Endothelial cell (in vitro differentiated cells): ENCODE measurements around the gene DPYD. TPM values are rescaled to one million over a fixed set of nuclear protein-coding genes. Genes with fewer than 3 reads are reported as not detected.

Experiments used
- DNase-seq: peaks from one replicate; pipeline ENCODE4 v3.0.0; 2021; ENCODE audit warnings: low spot score
- H3K27ac Mint-ChIP-seq: one replicate; pipeline ENCODE4 v1.8.0; 2021; ENCODE audit warnings: mixed read lengths, inconsistent platforms; ENCODE audit not compliant: unreplicated experiment
- H3K27me3 Mint-ChIP-seq: one replicate; pipeline ENCODE4 v1.8.0; 2021; ENCODE audit warnings: mild to moderate bottlenecking, moderate library complexity, mixed read lengths, inconsistent platforms; ENCODE audit not compliant: unreplicated experiment
- H3K36me3 Mint-ChIP-seq: one replicate; pipeline ENCODE4 v1.8.0; 2021; ENCODE audit warnings: mild to moderate bottlenecking, low read depth, mixed read lengths, inconsistent platforms; ENCODE audit not compliant: unreplicated experiment
- H3K4me1 Mint-ChIP-seq: one replicate; pipeline ENCODE4 v1.8.0; 2021; ENCODE audit warnings: mild to moderate bottlenecking, mixed read lengths, inconsistent platforms; ENCODE audit not compliant: unreplicated experiment
- H3K4me3 Mint-ChIP-seq: one replicate; pipeline ENCODE4 v1.8.0; 2021; ENCODE audit warnings: mild to moderate bottlenecking, mixed read lengths, inconsistent platforms; ENCODE audit not compliant: unreplicated experiment
- H3K9me3 Mint-ChIP-seq: one replicate; pipeline ENCODE4 v1.8.0; 2021; ENCODE audit warnings: mixed read lengths, inconsistent platforms; ENCODE audit not compliant: unreplicated experiment
- total RNA-seq: library from RNA; stranded (reverse); fragmentation: NEBNext Ultra II Directional; extraction: Animal tissue kit (Norgen Biotek cat#: 25700); gene quantifications from one replicate; pipeline ENCODE4 v1.2.1, GENCODE V29; 2021; ENCODE audit not compliant: unreplicated experiment
- TF ChIP-seq, protein P1 (sequence below): fragments of 200-600 bp; sonication (generic); IDR thresholded peaks from one replicate; pipeline ENCODE4 v1.5.0; 2021; ENCODE audit warnings: antibody characterized with exemption; ENCODE audit not compliant: unreplicated experiment

The DPYD gene
- total RNA-seq, 1 donor from 2014 or later = 3.4 TPM

DNA sequence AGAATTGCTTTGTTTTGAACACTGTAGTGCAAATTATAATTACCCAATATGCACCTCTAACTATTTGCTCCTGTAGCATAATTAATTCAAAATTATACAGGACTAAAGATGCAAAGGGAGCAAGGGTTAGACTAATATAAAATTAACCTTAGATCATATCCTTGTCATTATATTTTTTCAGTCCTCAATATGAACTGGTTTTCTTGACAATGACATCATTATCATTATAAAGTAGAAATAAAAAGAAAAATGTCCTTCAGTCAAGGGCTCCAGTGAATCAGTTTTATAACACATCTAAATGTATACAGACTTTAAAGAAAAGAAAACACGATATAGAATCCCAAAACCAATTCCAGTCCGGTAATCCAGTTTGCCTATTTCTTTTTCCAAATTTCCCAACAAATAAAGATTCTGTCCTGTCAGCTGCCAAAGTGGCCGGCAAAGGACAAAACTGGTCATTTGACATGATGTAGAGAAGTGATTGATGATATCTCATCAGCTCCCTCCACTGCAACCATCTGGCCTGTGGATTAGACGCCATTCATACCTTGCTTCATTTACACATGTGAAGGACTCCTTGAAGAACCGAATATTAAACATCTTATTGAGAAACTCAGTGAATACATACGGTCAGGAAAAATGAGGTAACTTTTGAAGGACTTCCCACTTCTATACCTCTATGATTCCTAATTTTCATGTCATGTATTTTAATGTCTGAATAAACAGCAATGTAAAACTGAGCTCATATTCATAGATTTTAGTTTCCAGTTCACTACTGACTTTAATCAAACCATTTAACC lies 15.5 kb downstream of the DPYD start:
- no peak overlapping the region for H3K4me3 Mint-ChIP-seq
- TF ChIP-seq, protein P1, sequence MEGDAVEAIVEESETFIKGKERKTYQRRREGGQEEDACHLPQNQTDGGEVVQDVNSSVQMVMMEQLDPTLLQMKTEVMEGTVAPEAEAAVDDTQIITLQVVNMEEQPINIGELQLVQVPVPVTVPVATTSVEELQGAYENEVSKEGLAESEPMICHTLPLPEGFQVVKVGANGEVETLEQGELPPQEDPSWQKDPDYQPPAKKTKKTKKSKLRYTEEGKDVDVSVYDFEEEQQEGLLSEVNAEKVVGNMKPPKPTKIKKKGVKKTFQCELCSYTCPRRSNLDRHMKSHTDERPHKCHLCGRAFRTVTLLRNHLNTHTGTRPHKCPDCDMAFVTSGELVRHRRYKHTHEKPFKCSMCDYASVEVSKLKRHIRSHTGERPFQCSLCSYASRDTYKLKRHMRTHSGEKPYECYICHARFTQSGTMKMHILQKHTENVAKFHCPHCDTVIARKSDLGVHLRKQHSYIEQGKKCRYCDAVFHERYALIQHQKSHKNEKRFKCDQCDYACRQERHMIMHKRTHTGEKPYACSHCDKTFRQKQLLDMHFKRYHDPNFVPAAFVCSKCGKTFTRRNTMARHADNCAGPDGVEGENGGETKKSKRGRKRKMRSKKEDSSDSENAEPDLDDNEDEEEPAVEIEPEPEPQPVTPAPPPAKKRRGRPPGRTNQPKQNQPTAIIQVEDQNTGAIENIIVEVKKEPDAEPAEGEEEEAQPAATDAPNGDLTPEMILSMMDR = no peak
- H3K9me3 Mint-ChIP-seq = no peaks in the 10 kb centered on the region
- H3K36me3 Mint-ChIP-seq = no peaks in the 10 kb centered on the region
- peaks cover 4% of the 10 kb centered on the region for H3K4me1 Mint-ChIP-seq
- H3K27ac Mint-ChIP-seq = no peak overlapping the region
- no peaks in the 10 kb centered on the region for H3K27me3 Mint-ChIP-seq
- no peak for DNase-seq

DNA sequence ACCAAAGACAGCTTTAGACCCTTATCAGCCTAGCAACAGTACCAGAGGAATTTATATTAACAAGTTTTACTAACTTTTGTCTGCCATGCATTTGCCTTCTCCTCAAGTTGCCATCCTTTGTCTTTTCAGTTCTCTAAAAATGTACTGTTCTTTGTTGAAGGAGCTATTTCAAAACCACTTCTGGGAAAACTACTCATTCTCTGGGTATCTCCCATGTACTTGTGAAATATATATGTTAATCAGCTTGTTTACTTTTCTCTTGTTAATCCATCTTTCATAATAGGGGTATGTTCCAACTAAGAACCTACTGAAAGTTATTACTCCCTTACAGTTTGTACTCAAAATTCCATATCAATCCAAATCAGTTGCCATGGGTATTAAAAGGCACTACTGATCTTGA lies 16.3 kb downstream of the DPYD start:
- H3K4me1 Mint-ChIP-seq = peaks cover 4% of the 10 kb centered on the region
- H3K9me3 Mint-ChIP-seq = no peaks in the 10 kb centered on the region
- H3K4me3 Mint-ChIP-seq = no peak overlapping the region
- H3K27ac Mint-ChIP-seq = no peak overlapping the region
- H3K27me3 Mint-ChIP-seq = no peaks in the 10 kb centered on the region
- no peaks in the 10 kb centered on the region for H3K36me3 Mint-ChIP-seq
- no peak for DNase-seq
- TF ChIP-seq, protein P1 = no peak

DNA sequence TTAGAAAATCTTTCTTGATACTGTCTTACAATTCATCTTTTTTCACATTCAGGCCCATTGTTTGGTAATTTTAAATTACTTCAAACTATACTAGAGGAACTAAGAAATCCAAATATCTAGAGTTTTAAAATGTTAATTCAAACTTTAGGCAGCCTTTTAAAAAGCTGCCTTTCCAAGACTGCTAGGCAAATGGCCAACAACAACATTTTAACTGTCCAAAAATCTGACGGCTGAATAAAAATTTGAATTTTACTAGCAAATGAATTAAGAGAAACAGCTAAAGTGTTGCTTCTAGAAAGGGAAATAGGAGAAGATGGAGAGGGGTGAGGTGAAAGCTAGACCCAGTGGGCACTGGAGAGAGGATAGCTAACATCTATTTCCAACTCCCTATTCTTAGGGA lies 17.2 kb downstream of the DPYD start:
- Mint-ChIP-seq H3K27ac (no peak overlapping the region), H3K4me3 (no peak overlapping the region), H3K27me3 (no peaks in the 10 kb centered on the region), H3K36me3 (no peaks in the 10 kb centered on the region), H3K9me3 (no peaks in the 10 kb centered on the region), H3K4me1 (peaks cover 4% of the 10 kb centered on the region)
- TF ChIP-seq, protein P1 = no peak
- DNase-seq = no peak

DNA sequence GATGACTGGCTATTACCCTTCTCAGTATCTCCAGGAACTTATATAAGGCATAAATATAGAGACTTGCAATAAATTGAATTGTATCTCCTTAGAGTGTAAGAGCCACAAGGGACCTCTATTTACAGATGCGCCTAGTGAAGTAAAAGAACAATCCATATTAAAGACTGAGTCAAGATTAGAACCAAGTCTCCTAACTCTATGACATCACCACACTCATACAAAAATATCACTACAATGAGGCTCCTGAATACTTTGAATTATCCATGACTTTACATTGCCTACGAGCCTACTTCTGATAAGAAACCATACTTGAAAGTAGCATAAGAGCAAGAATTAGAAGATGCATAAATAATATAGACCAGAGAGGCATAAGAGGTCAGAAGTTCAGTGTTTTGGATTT lies 18.8 kb downstream of the DPYD start:
- H3K36me3 Mint-ChIP-seq = no peaks in the 10 kb centered on the region
- no peaks in the 10 kb centered on the region for H3K9me3 Mint-ChIP-seq
- no peak for DNase-seq
- H3K27me3 Mint-ChIP-seq = no peaks in the 10 kb centered on the region
- peaks cover 4% of the 10 kb centered on the region for H3K4me1 Mint-ChIP-seq
- no peak overlapping the region for H3K4me3 Mint-ChIP-seq
- TF ChIP-seq, protein P1 = no peak
- no peak overlapping the region for H3K27ac Mint-ChIP-seq

DNA sequence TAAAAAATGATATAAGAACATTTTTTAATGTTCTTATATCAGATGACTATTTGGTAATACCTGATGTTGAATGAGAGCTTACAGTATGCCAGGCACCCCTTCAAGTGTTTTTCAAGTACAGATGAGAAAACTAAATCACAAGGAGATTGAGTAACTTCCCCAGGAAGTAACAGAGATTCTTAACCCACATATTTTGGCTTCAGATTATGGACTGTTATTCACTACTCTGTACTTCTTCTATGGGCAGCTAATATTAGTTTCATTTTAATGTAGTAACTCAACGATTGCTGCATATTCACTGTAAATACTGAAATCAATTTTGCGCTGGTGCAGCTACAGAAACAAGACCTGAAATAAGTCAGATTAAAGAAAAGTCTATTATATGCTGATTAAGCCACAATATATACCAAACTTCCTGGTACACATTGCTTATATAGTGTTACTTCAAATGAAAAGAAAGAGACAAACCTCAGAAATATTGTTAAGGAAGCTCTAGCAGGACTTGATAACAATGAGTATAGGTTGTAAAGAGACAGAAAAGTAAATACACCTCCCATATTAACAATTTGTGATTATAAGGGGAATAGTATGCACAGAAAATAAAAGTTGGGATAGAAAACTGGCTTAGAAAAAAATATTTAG lies 19.7 kb downstream of the DPYD start:
- no peak overlapping the region for H3K27ac Mint-ChIP-seq
- no peak overlapping the region for H3K4me3 Mint-ChIP-seq
- no peaks in the 10 kb centered on the region for H3K27me3 Mint-ChIP-seq
- H3K4me1 Mint-ChIP-seq = peaks cover 4% of the 10 kb centered on the region
- H3K36me3 Mint-ChIP-seq = no peaks in the 10 kb centered on the region
- TF ChIP-seq, protein P1 = no peak
- no peaks in the 10 kb centered on the region for H3K9me3 Mint-ChIP-seq
- DNase-seq = no peak
